Upper lobe of right lung (tissue), 1 donor: ENCODE measurements around the gene SIPA1. TPM values are rescaled to one million over a fixed set of nuclear protein-coding genes. Genes with fewer than 3 reads are reported as not detected.
"Not testable (repeated sequence)": the region's sequence is repeated elsewhere in the genome, so short reads cannot be mapped to it uniquely, and the experiment has no call there.

ENCODE experiments used
- ATAC-seq: fragments of 200-7000 bp; cut with Tn5 transposase; one replicate; pipeline ENCODE4 v1.9.1; 2020; ENCODE audit warnings: mild to moderate bottlenecking, moderate library complexity
- DNase-seq: peaks from one replicate; pipeline ENCODE4 v3.0.0-alpha.2; 2020
- H3K27ac ChIP-seq: fragments of 200-600 bp; one replicate; pipeline ENCODE4 v1.8.0; 2022
- H3K27me3 ChIP-seq: fragments of 200-600 bp; one replicate; pipeline ENCODE4 v1.8.0; 2022; ENCODE audit warnings: mild to moderate bottlenecking
- H3K36me3 ChIP-seq: fragments of 200-600 bp; one replicate; pipeline ENCODE4 v1.8.0; 2022
- H3K4me1 ChIP-seq: fragments of 200-600 bp; one replicate; pipeline ENCODE4 v1.8.0; 2022
- H3K4me3 ChIP-seq: fragments of 200-600 bp; one replicate; pipeline ENCODE4 v1.8.0; 2022; ENCODE audit warnings: mild to moderate bottlenecking
- H3K9me3 ChIP-seq: fragments of 200-600 bp; one replicate; pipeline ENCODE4 v1.8.0; 2022
- intact Hi-C: fragments of 100-400 bp; cut with DNase I; formaldehyde crosslinking; loops from one replicate; pipeline ENCODE4 v1.11.0; 2022
- total RNA-seq: library from RNA; stranded (reverse); fragmentation: NEBNext Ultra II Directional; extraction: Animal tissue kit (Norgen Biotek cat#: 25700); gene quantifications from one replicate; pipeline ENCODE4 v1.2.1, GENCODE V29; 2021
- TF ChIP-seq, protein P1 (sequence below): fragments of 200-600 bp; IDR thresholded peaks from one replicate; pipeline ENCODE4 v1.8.0; 2022; ENCODE audit warnings: antibody characterized with exemption
- donor health status: DM: no; HTN: yes; CAD: no; lungs with severe emphysema.

Gene SIPA1
- total RNA-seq, 1 donor from 2014 or later, result 86.5 TPM

DNA sequence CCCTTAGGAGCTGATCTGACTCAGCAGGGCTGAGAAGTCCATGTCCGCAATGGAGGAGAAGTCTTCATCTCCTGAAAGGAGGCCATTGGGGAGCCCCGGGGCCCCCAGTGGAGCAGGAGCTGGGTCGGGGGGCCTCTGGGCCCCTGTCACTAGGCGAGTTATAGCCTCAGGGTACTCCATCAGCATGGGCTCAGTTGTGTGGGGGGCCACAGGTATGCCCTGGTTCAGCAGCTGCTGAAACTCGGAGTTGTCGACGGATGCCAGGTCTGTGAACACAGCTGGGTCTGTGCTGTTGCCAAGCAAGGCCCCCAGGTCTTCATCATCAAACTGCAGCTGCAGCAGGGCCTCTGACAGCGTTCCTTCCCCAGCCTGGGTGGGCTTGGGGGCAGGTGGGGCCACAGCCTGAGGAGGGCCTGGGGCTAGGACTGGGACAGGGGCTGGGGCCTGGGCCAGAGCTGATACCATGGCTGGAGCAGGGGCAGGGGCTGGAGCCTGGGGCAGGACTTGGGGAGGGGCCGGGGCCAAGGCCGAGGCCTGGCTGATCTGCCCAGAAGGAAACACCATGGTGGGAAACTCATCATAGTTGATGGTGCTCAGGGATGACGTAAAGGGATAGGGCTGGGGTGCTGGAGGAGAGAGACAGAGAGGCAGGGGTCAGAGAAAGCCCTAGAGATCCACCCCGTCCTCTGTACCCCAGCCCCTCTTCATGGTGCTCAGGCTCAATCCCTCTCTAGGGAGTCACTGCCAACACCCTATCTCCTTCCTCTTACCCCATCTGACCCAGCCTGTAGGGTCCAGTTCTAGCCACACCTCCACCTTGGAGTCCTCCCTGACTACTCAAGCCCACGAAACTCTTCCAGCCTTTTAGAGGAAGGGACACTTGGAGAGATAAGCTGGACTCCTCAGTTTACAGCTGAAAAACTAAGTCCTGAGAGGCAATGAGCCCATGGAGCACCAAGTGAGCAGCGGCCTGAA, 16.8 kb downstream of the SIPA1 start:
- TF ChIP-seq, protein P1, sequence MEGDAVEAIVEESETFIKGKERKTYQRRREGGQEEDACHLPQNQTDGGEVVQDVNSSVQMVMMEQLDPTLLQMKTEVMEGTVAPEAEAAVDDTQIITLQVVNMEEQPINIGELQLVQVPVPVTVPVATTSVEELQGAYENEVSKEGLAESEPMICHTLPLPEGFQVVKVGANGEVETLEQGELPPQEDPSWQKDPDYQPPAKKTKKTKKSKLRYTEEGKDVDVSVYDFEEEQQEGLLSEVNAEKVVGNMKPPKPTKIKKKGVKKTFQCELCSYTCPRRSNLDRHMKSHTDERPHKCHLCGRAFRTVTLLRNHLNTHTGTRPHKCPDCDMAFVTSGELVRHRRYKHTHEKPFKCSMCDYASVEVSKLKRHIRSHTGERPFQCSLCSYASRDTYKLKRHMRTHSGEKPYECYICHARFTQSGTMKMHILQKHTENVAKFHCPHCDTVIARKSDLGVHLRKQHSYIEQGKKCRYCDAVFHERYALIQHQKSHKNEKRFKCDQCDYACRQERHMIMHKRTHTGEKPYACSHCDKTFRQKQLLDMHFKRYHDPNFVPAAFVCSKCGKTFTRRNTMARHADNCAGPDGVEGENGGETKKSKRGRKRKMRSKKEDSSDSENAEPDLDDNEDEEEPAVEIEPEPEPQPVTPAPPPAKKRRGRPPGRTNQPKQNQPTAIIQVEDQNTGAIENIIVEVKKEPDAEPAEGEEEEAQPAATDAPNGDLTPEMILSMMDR, result no peak
- Histone ChIP-seq H3K27ac (peak overlapping the region; percentile 96), H3K9me3 (no peaks in the 10 kb centered on the region), H3K4me1 (peaks cover 34% of the 10 kb centered on the region), H3K4me3 (no peak overlapping the region), H3K36me3 (peaks cover 74% of the 10 kb centered on the region), H3K27me3 (no peaks in the 10 kb centered on the region)
- DNase-seq, result peak; percentile 64
- intact Hi-C loops, result no loop called here
- ATAC-seq, result no peak

DNA sequence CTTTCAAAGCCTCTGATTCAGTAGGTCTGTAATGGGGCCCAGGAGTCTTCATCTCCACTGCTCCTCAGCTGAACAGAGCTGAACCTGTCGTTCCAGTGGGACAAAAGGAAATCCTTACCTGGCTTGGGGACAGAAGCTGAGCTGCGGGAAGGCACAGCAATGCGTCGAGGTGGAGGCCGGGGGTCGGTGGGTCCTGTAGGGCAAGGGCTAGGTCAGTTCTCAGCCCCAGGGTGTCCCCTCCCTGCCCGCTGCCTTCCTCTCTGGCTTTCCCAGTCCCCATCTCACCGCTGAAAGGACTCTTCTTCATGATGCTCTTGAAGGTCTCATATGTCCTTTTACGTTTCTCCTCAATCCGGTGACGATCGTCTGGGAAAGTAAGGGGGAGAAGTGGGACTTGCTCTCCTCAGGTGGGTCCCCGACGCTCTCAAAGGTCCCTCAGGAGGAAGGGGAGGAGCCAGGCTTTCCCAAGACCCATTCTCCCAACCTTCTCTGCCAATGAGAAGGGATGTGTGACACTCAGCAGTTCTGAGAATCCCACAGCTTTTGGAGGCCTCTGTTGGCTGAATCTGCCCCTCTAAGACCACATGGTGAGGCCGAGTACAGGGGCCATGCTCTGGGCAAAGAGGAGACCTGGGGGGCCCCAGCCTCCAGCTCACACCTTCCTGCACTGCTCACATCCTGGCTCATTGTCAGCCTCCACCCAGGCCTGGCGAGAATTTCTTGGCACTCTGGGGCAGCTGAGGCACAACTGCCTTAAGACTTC, 17.9 kb downstream of the SIPA1 start:
- peaks cover 74% of the 10 kb centered on the region for H3K36me3 ChIP-seq
- DNase-seq (no peak), ATAC-seq (no peak)
- H3K4me3 ChIP-seq, result no peak overlapping the region
- intact Hi-C loops, result no loop called here
- TF ChIP-seq, protein P1, result no peak
- H3K9me3 ChIP-seq, result no peaks in the 10 kb centered on the region
- no peaks in the 10 kb centered on the region for H3K27me3 ChIP-seq
- peak overlapping the region; percentile 13 for H3K27ac ChIP-seq
- peaks cover 37% of the 10 kb centered on the region for H3K4me1 ChIP-seq

DNA sequence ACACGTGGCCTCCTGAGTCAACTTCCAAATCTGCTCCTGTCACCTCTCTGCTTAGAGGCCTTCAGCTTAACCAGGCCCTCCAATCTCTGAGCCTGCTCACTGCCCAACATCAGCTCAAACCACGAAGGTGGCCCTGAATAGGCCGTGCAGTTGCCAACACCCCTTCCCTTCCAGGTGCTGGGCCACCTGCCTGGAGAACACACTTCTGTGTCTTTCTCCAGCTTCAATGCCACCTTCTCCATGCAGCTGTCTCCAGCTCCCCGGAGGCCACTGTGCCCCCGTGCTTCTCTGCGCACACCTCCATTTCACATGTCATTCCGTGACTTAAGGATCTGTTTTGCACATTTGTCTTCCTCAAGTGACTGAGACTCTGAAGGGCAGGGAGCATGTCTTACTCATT, 19.5 kb downstream of the SIPA1 start:
- H3K4me1 ChIP-seq, result peaks cover 37% of the 10 kb centered on the region
- no peak for DNase-seq
- intact Hi-C loops, result no loop called here

DNA sequence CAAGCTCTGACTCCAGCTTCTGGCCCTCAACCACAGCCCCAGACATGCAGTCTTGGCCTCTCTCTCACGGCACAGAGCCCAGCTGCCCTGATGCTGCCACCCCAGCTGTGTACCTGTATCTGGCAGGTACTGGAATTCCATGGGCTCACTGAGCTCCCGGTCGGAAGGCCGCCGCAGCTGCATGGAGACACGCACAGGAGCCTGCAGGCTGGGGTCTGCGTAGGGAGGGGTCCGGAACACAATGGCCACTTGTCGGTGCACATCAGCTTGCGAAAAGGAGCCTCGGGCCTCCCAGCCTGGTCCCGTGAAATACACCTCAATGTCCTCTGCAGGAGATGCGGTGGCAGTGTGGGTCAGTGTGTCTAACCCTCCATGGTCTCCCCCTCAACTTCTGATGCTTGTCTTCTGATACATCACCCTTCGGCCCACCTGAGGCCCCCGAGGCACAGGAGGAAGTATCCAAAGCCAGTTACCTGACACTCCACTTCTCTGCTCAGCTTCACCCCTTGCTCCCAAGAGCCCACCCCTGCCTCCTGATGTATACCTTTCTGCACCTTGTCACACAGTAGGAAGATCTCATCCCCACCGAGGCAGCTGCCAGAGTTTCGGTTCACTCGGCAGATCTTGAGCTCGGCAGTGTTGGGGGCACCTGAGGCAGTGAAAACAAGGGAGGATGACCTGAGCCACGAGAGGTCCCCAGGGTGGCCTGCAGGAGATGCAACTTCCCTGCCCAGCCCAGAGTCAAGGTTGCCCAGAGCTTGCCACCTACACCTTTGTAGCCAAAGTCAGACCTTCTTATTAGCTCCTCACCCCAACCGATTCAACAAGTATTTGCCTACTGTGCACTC, 20.5 kb downstream of the SIPA1 start:
- Histone ChIP-seq H3K27me3 (no peaks in the 10 kb centered on the region), H3K9me3 (no peaks in the 10 kb centered on the region), H3K36me3 (peaks cover 80% of the 10 kb centered on the region), H3K27ac (no peak overlapping the region), H3K4me1 (peaks cover 32% of the 10 kb centered on the region), H3K4me3 (no peak overlapping the region)
- intact Hi-C loops, result no loop called here
- DNase-seq (no peak), ATAC-seq (no peak)
- TF ChIP-seq, protein P1, result no peak

More for the DNA sequence above, 19.5 kb downstream of the SIPA1 start:
- ATAC-seq, result no peak
- no peak overlapping the region for H3K27ac ChIP-seq
- no peaks in the 10 kb centered on the region for H3K9me3 ChIP-seq
- H3K27me3 ChIP-seq, result no peaks in the 10 kb centered on the region
- TF ChIP-seq, protein P1, result no peak
- peaks cover 80% of the 10 kb centered on the region for H3K36me3 ChIP-seq
- no peak overlapping the region for H3K4me3 ChIP-seq

DNA sequence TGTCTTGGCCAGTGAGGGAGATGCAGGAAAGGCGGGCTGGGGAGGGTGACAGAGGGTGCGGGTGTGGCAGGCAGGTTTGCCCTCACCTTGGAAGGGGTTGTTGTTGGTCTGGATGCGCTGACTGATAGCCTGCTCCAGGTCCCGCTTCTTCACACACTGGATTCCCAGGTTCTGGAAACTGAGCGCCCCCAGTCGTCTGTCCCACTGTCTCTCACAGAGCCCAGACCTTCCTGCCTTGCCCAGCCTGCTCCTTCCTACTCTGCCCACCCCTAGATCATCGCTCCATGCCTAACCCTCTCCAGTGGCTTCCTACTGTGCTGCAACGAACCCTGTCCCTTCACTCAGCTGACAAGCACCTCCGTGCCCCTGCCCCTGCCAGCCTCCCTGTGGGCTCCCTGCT, 22.1 kb downstream of the SIPA1 start:
- intact Hi-C loops, result no loop called here
- Histone ChIP-seq H3K27ac (no peak overlapping the region), H3K4me1 (peaks cover 28% of the 10 kb centered on the region), H3K27me3 (no peaks in the 10 kb centered on the region), H3K4me3 (no peak overlapping the region), H3K9me3 (no peaks in the 10 kb centered on the region), H3K36me3 (peaks cover 66% of the 10 kb centered on the region)
- no peak for DNase-seq
- TF ChIP-seq, protein P1, result no peak
- ATAC-seq, result no peak

DNA sequence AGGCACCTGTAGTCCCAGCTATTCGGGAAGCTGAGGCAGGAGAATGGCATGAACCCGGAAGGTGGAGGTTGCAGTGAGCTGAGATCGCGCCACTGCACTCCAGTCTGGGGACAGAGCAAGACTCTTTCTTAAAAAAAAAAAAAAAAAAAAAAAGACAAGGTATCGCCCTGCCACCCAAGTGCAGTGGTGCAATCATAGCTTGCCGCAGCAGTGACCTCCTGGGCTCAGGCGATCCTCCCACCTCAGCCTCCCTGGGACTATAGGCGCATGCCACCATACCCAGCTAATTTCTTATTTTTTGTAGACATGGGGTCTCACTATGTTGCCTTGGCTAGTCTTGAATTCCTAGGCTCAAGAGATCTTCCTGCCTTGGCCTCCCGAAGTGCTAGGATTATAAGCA, 23.0 kb downstream of the SIPA1 start:
- H3K27me3 ChIP-seq, DNase-seq, H3K4me3 ChIP-seq, H3K9me3 ChIP-seq, ATAC-seq, intact Hi-C loops: not testable (repeated sequence)
- Histone ChIP-seq H3K27ac (peak overlapping the region; percentile 3), H3K4me1 (peaks cover 28% of the 10 kb centered on the region), H3K36me3 (peaks cover 57% of the 10 kb centered on the region)
